Ovary (tissue), 9 donors: ENCODE results near the gene SFXN1. TPM values are rescaled to one million over a fixed set of nuclear protein-coding genes. Genes with fewer than 3 reads are reported as not detected.

ENCODE experiments used
- DNase-seq, 5 donors: peaks; one replicate each; pipeline ENCODE4 v3.0.0-alpha.2; 2019 to 2020
- H3K27ac ChIP-seq, 2 donors: fragments of 200-600 bp; one replicate each; pipeline versions ENCODE4 v1.5.1 to v1.8.0; 2019 to 2022
- H3K27me3 ChIP-seq: fragments of 200-600 bp; one replicate; pipeline ENCODE4 v1.8.0; 2022
- H3K36me3 ChIP-seq: fragments of 200-600 bp; sonication (generic); one replicate; pipeline ENCODE4 v1.5.1; 2019
- H3K4me1 ChIP-seq: one replicate; pipeline ENCODE4 v1.8.1; 2013; ENCODE audit warnings: mild to moderate bottlenecking, moderate library complexity; ENCODE audit not compliant: insufficient read depth
- H3K4me3 ChIP-seq: fragments of 200-600 bp; sonication (generic); one replicate; pipeline ENCODE4 v1.5.1; 2017
- H3K9me3 ChIP-seq, 2 donors: fragments of 200-600 bp in 1 of 2; sonication (generic) in 1 of 2; one replicate each; pipeline versions ENCODE4 v1.5.1 to v1.8.1; 2013 to 2019; ENCODE audit warnings: mild to moderate bottlenecking in 1 of 2, moderate library complexity in 1 of 2
- EP300 ChIP-seq: sonication (generic); formaldehyde crosslinking; IDR thresholded peaks from one replicate; pipeline ENCODE4 v1.6.1; 2017; ENCODE audit warnings: antibody characterized with exemption
- POLR2A ChIP-seq: fragments of 450-650 bp; IDR thresholded peaks from one replicate; pipeline ENCODE4 v1.6.1; 2017; ENCODE audit warnings: antibody characterized with exemption, mild to moderate bottlenecking, moderate library complexity
- WGBS, 3 donors: extraction: QIAGEN DNeasy Blood & Tissue Kit in 1 of 3; methylation state at CpG; one replicate each; pipeline versions ENCODE4 v1.1.5 to v1.1.7; 2013 to 2017; 5-methylcytosine and 5-hydroxymethylcytosine counted together
- intact Hi-C, 4 donors: fragments of 100-400 bp; cut with DNase I; formaldehyde crosslinking; loops; one replicate each; pipeline versions ENCODE4 v1.11.0 to v1.15.1; 2022 to 2023
- polyA plus RNA-seq, 2 donors: library from polyadenylated mRNA; stranded (reverse); fragments of 200-250 nt in 1 of 2; fragments of 350-450 nt in 1 of 2; fragmentation: Illumina TruSeq in 1 of 2; extraction: RNeasy Lipid Tissue Mini Kit (QIAGEN cat#74804) in 1 of 2; gene quantifications; one replicate each; pipeline ENCODE4 v1.2.3, GENCODE V29; 2013 to 2014
- total RNA-seq, 7 donors: library from RNA; depleted of rRNA in 2 of 7; stranded (reverse); fragments of >200 nt in 2 of 7; fragmentation: NEBNext Ultra II Directional in 3 of 7; extraction: Animal tissue kit (Norgen Biotek cat#: 25700) in 3 of 7; gene quantifications; one replicate each; pipeline versions ENCODE4 v1.1.0 to v1.2.4, GENCODE V29; 2016 to 2023
- TF ChIP-seq, protein P1 (sequence below), 3 donors: fragments of 450-650 bp in 2 of 3; fragments of 200-600 bp in 1 of 3; IDR thresholded peaks; one replicate each; pipeline versions ENCODE4 v1.5.1 to v1.8.0; 2016 to 2022; ENCODE audit warnings: antibody characterized with exemption in 3 of 3, mild to moderate bottlenecking in 1 of 3
- donor health status: DM: no; HTN: no; CAD: no; lungs with moderate emphysema.
- donor health status: DM: no; HTN: no; CAD: no.
- donor health status: Bipolar disorder and iron deficiency.
- donor health status: DM: yes; HTN: yes; CAD: no.
- donor health status: DM: no; HTN: no; CAD: no.
- donor health status: DM: yes; HTN: yes; CAD: no.

The SFXN1 gene
- total and polyA plus RNA-seq, 9 donors = 9.6 to 50.6 (median 31.4) TPM

GRCh38 chr5:175487514-175488222, 9.3 kb downstream of the SFXN1 start:
- Histone ChIP-seq H3K36me3 (no peaks in the 10 kb centered on the region), H3K27me3 (no peaks in the 10 kb centered on the region), H3K4me3 (no peak overlapping the region), H3K4me1 (no peaks in the 10 kb centered on the region), H3K27ac (no peak overlapping the region), H3K9me3 (no peaks in the 10 kb centered on the region)
- intact Hi-C loops = no loop called here
- no peak for DNase-seq
- no peak for TF ChIP-seq POLR2A
- TF ChIP-seq, protein P1, sequence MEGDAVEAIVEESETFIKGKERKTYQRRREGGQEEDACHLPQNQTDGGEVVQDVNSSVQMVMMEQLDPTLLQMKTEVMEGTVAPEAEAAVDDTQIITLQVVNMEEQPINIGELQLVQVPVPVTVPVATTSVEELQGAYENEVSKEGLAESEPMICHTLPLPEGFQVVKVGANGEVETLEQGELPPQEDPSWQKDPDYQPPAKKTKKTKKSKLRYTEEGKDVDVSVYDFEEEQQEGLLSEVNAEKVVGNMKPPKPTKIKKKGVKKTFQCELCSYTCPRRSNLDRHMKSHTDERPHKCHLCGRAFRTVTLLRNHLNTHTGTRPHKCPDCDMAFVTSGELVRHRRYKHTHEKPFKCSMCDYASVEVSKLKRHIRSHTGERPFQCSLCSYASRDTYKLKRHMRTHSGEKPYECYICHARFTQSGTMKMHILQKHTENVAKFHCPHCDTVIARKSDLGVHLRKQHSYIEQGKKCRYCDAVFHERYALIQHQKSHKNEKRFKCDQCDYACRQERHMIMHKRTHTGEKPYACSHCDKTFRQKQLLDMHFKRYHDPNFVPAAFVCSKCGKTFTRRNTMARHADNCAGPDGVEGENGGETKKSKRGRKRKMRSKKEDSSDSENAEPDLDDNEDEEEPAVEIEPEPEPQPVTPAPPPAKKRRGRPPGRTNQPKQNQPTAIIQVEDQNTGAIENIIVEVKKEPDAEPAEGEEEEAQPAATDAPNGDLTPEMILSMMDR (IDR thresholded peaks at IDR 0.05) = no peak
- TF ChIP-seq EP300 = no peak
- 85 to 88% (median 87%) methylated on average over 11 of the region's 11 CpGs for WGBS, 3 donors

GRCh38 chr5:175489693-175490443, 11.5 kb downstream of the SFXN1 start:
- intact Hi-C loops = no loop called here
- no peak for DNase-seq
- no peaks in the 10 kb centered on the region for H3K9me3 ChIP-seq
- H3K36me3 ChIP-seq = no peaks in the 10 kb centered on the region
- H3K27me3 ChIP-seq = no peaks in the 10 kb centered on the region
- H3K4me3 ChIP-seq = no peak overlapping the region
- H3K4me1 ChIP-seq = no peaks in the 10 kb centered on the region
- TF ChIP-seq POLR2A (no peak), EP300 (no peak)
- TF ChIP-seq, protein P1 (IDR thresholded peaks at IDR 0.05) = no peak
- no peak overlapping the region for H3K27ac ChIP-seq
- 74 to 80% (median 79%) methylated on average over 6 of the region's 6 CpGs for WGBS, 3 donors

GRCh38 chr5:175491223-175491622, 12.9 kb downstream of the SFXN1 start:
- Histone ChIP-seq H3K9me3 (no peaks in the 10 kb centered on the region), H3K4me3 (no peak overlapping the region), H3K36me3 (no peaks in the 10 kb centered on the region), H3K27me3 (no peaks in the 10 kb centered on the region), H3K4me1 (no peaks in the 10 kb centered on the region), H3K27ac (no peak overlapping the region)
- TF ChIP-seq POLR2A = no peak
- TF ChIP-seq, protein P1 (IDR thresholded peaks at IDR 0.05) = no peak
- intact Hi-C loops = no loop called here
- 80 to 95% (median 87%) methylated on average over 6 of the region's 6 CpGs for WGBS, 3 donors
- DNase-seq = no peak

- no peaks in the 10 kb centered on the region for H3K27me3 ChIP-seq
- H3K27ac ChIP-seq = no peak overlapping the region
- no peaks in the 10 kb centered on the region for H3K36me3 ChIP-seq
- intact Hi-C loops = no loop called here
- DNase-seq = no peak
- H3K9me3 ChIP-seq = no peaks in the 10 kb centered on the region
- TF ChIP-seq, protein P1 (IDR thresholded peaks at IDR 0.05) = no peak
- no peak for TF ChIP-seq EP300
- no peaks in the 10 kb centered on the region for H3K4me1 ChIP-seq
- 86 to 90% (median 89%) methylated on average over 7 of the region's 7 CpGs for WGBS, 3 donors
- H3K4me3 ChIP-seq = no peak overlapping the region
These were observed 14.9 kb downstream of the SFXN1 start for GRCh38 chr5:175493260-175493659.
